IMR-90 (cell line): ENCODE measurements around the gene SLC39A5. TPM values are rescaled to one million over a fixed set of nuclear protein-coding genes. Genes with fewer than 3 reads are reported as not detected.

Experiments
- ATAC-seq: fragments of 200-7000 bp; cut with Tn5 transposase; 2 replicates; pipeline ENCODE4 v1.9.1; 2020; ENCODE audit warnings: low read depth, mild to moderate bottlenecking, moderate library complexity
- BruUV-seq: library from RNA; stranded (reverse); fragments of 400-500 nt; replicated peaks from 2 replicates; lab custom pipeline; 2021; lab: Mats Ljungman, UMichigan
- CTCF ChIA-PET: fragments of 300-600 bp; formaldehyde crosslinking; extraction: SDS; loops from one replicate; lab custom pipeline; 2021; ENCODE audit warnings: antibody characterized with exemption; lab: Yijun Ruan, JAX
- POLR2A ChIA-PET: fragments of 300-600 bp; sonication (Branson Sonifier 250); formaldehyde crosslinking; loops from one replicate; lab custom pipeline; 2022; ENCODE audit warnings: antibody characterized with exemption; ENCODE audit not compliant: unreplicated experiment; lab: Charles Lee
- DNase-seq: peaks from one replicate; pipeline ENCODE4 v3.0.0; 2013
- H2AFZ ChIP-seq: replicated peaks from 2 replicates; pipeline ENCODE3; 2013; ENCODE audit warnings: low read length, mild to moderate bottlenecking; ENCODE audit not compliant: poor library complexity
- H2AK5ac ChIP-seq: 2 replicates; pipeline ENCODE4 v1.6.1; 2013; ENCODE audit warnings: low read depth, low read length, inconsistent platforms
- H2AK9ac ChIP-seq: replicated peaks from 2 replicates; pipeline ENCODE3; 2013; ENCODE audit warnings: mild to moderate bottlenecking, low read depth, low read length, moderate library complexity; ENCODE audit not compliant: poor library complexity
- H2BK120ac ChIP-seq: 2 replicates; pipeline ENCODE4 v1.6.1; 2013; ENCODE audit warnings: low read depth, low read length, inconsistent platforms
- H2BK15ac ChIP-seq: 3 replicates; pipeline ENCODE4 v1.6.1; 2013; ENCODE audit warnings: low read depth, low read length, inconsistent platforms
- H2BK20ac ChIP-seq: 2 replicates; pipeline ENCODE4 v1.6.1; 2013; ENCODE audit warnings: low read depth, mild to moderate bottlenecking, inconsistent platforms, low read length, moderate library complexity
- H2BK5ac ChIP-seq: 2 replicates; pipeline ENCODE4 v1.6.1; 2013; ENCODE audit warnings: mild to moderate bottlenecking, low read depth, low read length, inconsistent platforms; ENCODE audit not compliant: poor library complexity, severe bottlenecking
- H3K14ac ChIP-seq: replicated peaks from 2 replicates; pipeline ENCODE4 v1.6.1; 2013; ENCODE audit warnings: low read depth, low read length, inconsistent platforms
- H3K18ac ChIP-seq: 2 replicates; pipeline ENCODE4 v1.6.1; 2013; ENCODE audit warnings: low read depth, low read length, control low read depth
- H3K23ac ChIP-seq: 2 replicates; pipeline ENCODE4 v1.6.1; 2013; ENCODE audit warnings: low read depth, low read length, inconsistent platforms
- H3K27ac ChIP-seq: 2 replicates; pipeline ENCODE4 v1.5.1; 2013; ENCODE audit warnings: mild to moderate bottlenecking, control low read depth, low read length; ENCODE audit not compliant: insufficient read depth
- H3K27me3 ChIP-seq: 2 replicates; pipeline ENCODE4 v1.6.1; 2013; ENCODE audit warnings: low read length; ENCODE audit not compliant: control insufficient read depth, insufficient read depth
- H3K36me3 ChIP-seq: 2 replicates; pipeline ENCODE4 v1.6.1; 2013; ENCODE audit warnings: low read length, mixed read lengths; ENCODE audit not compliant: control insufficient read depth, insufficient read depth
- H3K4ac ChIP-seq: 2 replicates; pipeline ENCODE4 v1.6.1; 2013; ENCODE audit warnings: low read depth, low read length, inconsistent platforms
- H3K4me1 ChIP-seq: 2 replicates; pipeline ENCODE4 v1.6.1; 2013; ENCODE audit warnings: low read length, mixed read lengths; ENCODE audit not compliant: control insufficient read depth, insufficient read depth
- H3K4me2 ChIP-seq: 2 replicates; pipeline ENCODE4 v1.6.1; 2013; ENCODE audit warnings: low read depth, mild to moderate bottlenecking, control low read depth, low read length, moderate library complexity
- H3K4me3 ChIP-seq: 2 replicates; pipeline ENCODE4 v1.5.1; 2013; ENCODE audit warnings: low read depth, mild to moderate bottlenecking, control low read depth, low read length, moderate library complexity; ENCODE audit not compliant: insufficient read depth
- H3K56ac ChIP-seq: 2 replicates; pipeline ENCODE4 v1.6.1; 2013; ENCODE audit warnings: low read length, inconsistent platforms; ENCODE audit not compliant: insufficient read depth; ENCODE audit errors: extremely low read depth
- H3K79me1 ChIP-seq, 2 experiments: 2 replicates each; pipeline ENCODE4 v1.6.1; 2013; ENCODE audit warnings: low read length in 2 of 2, inconsistent platforms in 1 of 2, low read depth in 1 of 2
- H3K9ac ChIP-seq: 2 replicates; pipeline ENCODE4 v1.6.1; 2013; ENCODE audit warnings: low read depth, low read length, control low read depth
- H3K9me1 ChIP-seq: 2 replicates; pipeline ENCODE4 v1.6.1; 2013; ENCODE audit warnings: low read length, inconsistent platforms; ENCODE audit not compliant: insufficient read depth
- H3K9me3 ChIP-seq: 2 replicates; pipeline ENCODE4 v1.6.1; 2013; ENCODE audit warnings: low read length; ENCODE audit not compliant: control insufficient read depth, insufficient read depth
- H4K20me1 ChIP-seq: 2 replicates; pipeline ENCODE4 v1.6.1; 2013; ENCODE audit warnings: low read length, inconsistent platforms; ENCODE audit not compliant: insufficient read depth
- H4K5ac ChIP-seq: 2 replicates; pipeline ENCODE4 v1.6.1; 2013; ENCODE audit warnings: mild to moderate bottlenecking, low read depth, low read length, control low read depth
- H4K8ac ChIP-seq, 2 experiments: 2 replicates each; pipeline ENCODE4 v1.6.1; 2013; ENCODE audit warnings: low read depth in 2 of 2, low read length in 2 of 2, control low read depth in 1 of 2, inconsistent platforms in 1 of 2
- H4K91ac ChIP-seq: 2 replicates; pipeline ENCODE4 v1.6.1; 2013; ENCODE audit warnings: low read depth, low read length, inconsistent platforms; ENCODE audit not compliant: insufficient read depth
- BHLHE40 ChIP-seq: fragments of 150-350 bp; IDR thresholded peaks from 2 replicates; pipeline ENCODE4 v1.6.1; 2016; ENCODE audit warnings: mild to moderate bottlenecking, low read depth, low read length
- CEBPB ChIP-seq: IDR thresholded peaks from 2 replicates; pipeline ENCODE4 v1.6.1; 2012; ENCODE audit warnings: low read depth, low read length, improper control_type of control experiment
- CHD1 ChIP-seq: IDR thresholded peaks from 2 replicates; pipeline ENCODE4 v1.6.1; 2012; ENCODE audit warnings: low read depth, low read length, improper control_type of control experiment
- CTCF ChIP-seq: conservative IDR thresholded peaks from 2 replicates; pipeline ENCODE4 v1.5.1; 2012; ENCODE audit warnings: mild to moderate bottlenecking, low read depth, low read length, improper control_type of control experiment
- ELK1 ChIP-seq: fragments of 150-350 bp; IDR thresholded peaks from 2 replicates; pipeline ENCODE4 v1.6.1; 2016; ENCODE audit warnings: low read depth, mild to moderate bottlenecking, low read length, moderate library complexity, borderline replicate concordance
- FOS ChIP-seq: fragments of 150-350 bp; IDR thresholded peaks from 2 replicates; pipeline ENCODE4 v1.6.1; 2016; ENCODE audit warnings: low read depth, low read length
- MAFK ChIP-seq: IDR thresholded peaks from 2 replicates; pipeline ENCODE4 v1.6.1; 2012; ENCODE audit warnings: low read depth, low read length, improper control_type of control experiment
- MAZ ChIP-seq: IDR thresholded peaks from 2 replicates; pipeline ENCODE4 v1.6.1; 2012; ENCODE audit warnings: low read depth, mild to moderate bottlenecking, low read length, improper control_type of control experiment, moderate library complexity, borderline replicate concordance
- MXI1 ChIP-seq: IDR thresholded peaks from 2 replicates; pipeline ENCODE4 v1.6.1; 2012; ENCODE audit warnings: low read depth, mild to moderate bottlenecking, low read length, moderate library complexity, borderline replicate concordance
- NFE2L2 ChIP-seq: fragments of 150-350 bp; IDR thresholded peaks from 2 replicates; pipeline ENCODE4 v1.6.1; 2016; ENCODE audit warnings: low read depth, mild to moderate bottlenecking, low read length
- POLR2A ChIP-seq: IDR thresholded peaks from 2 replicates; pipeline ENCODE4 v1.6.1; 2012; ENCODE audit warnings: mild to moderate bottlenecking, low read depth, low read length
- RAD21 ChIP-seq: IDR thresholded peaks from 2 replicates; pipeline ENCODE4 v1.6.1; 2012; ENCODE audit warnings: low read length, improper control_type of control experiment
- RCOR1 ChIP-seq: IDR thresholded peaks from 2 replicates; pipeline ENCODE4 v1.6.1; 2012; ENCODE audit warnings: mild to moderate bottlenecking, low read length, improper control_type of control experiment; ENCODE audit not compliant: insufficient replicate concordance
- RFX5 ChIP-seq: IDR thresholded peaks from 2 replicates; pipeline ENCODE4 v1.8.0; 2012; ENCODE audit warnings: low read depth, mild to moderate bottlenecking, low read length, moderate library complexity
- SMC3 ChIP-seq: fragments of 150-350 bp; IDR thresholded peaks from 2 replicates; pipeline ENCODE4 v1.6.1; 2016; ENCODE audit warnings: low read depth, mild to moderate bottlenecking, antibody characterized with exemption, low read length, moderate library complexity
- USF2 ChIP-seq: fragments of 150-350 bp; IDR thresholded peaks from 2 replicates; pipeline ENCODE4 v1.6.1; 2017; ENCODE audit warnings: mild to moderate bottlenecking, antibody characterized with exemption, low read length, low read depth
- WGBS, 2 experiments: methylation state at CpG; one replicate each; pipeline versions ENCODE4 v1.1.5 to v1.1.7; 2013; ENCODE audit warnings: missing lambda C conversion rate in 2 of 2; ENCODE audit not compliant: insufficient read length in 1 of 2; ENCODE audit errors: extremely low coverage in 2 of 2; 5-methylcytosine and 5-hydroxymethylcytosine counted together
- dilution Hi-C: fragments of 300-500 bp; cut with HindIII; formaldehyde crosslinking; loops from one replicate; pipeline ENCODE4 v1.14.3; 2018; ENCODE audit warnings: low sequenced_read_pairs; ENCODE audit not compliant: unreplicated experiment
- in situ Hi-C: fragments of 300-500 bp; cut with MboI; formaldehyde crosslinking; loops from 3 replicates; pipeline ENCODE4 v1.14.3; 2019; ENCODE audit warnings: low sequenced_read_pairs, inconsistent platforms, mixed read lengths
- intact Hi-C: fragments of 100-400 bp; cut with micrococcal nuclease; formaldehyde crosslinking; loops from 2 replicates; pipeline ENCODE4 v1.10.0; 2022
- polyA plus RNA-seq, 3 experiments: library from polyadenylated mRNA; depleted of rRNA; stranded (reverse); fragments of >200 nt; gene quantifications; 2 replicates each; pipeline ENCODE4 v1.2.3, GENCODE V29; 2012; ENCODE audit warnings: low replicate concordance in 1 of 3
- total RNA-seq: library from RNA; depleted of rRNA; stranded (reverse); fragments of >200 nt; gene quantifications from 2 replicates; pipeline ENCODE4 v1.2.3, GENCODE V29; 2012

The SLC39A5 gene
- total and polyA plus RNA-seq, 2 of the 4 experiments (the other 2 are of a cell fraction): not detected

- Histone ChIP-seq H3K56ac (no peak overlapping the region), H3K4me2 (no peak overlapping the region), H2BK120ac (no peak overlapping the region), H4K20me1 (peaks cover 19% of the 10 kb centered on the region), H3K9ac (no peak overlapping the region), H3K18ac (no peak overlapping the region), H2AK5ac (0 out of 2 replicates have a peak overlapping the region, but pooled peaks have one; percentile 1), H2AFZ (no peak overlapping the region), H2BK5ac (no peak overlapping the region), H3K9me1 (peaks cover 14% of the 10 kb centered on the region; the same call in 1 of the 2 replicates), H4K8ac (no peak overlapping the region), H3K79me1 (peaks cover 5 to 26% of the 10 kb centered on the region in 2 experiments; a peak in 3 of 4 replicates), H3K4me3 (no peak overlapping the region), H2AK9ac (peak overlapping the region; percentile 50), H3K14ac (no peak overlapping the region), H3K4me1 (peaks cover 5% of the 10 kb centered on the region; the same call in 1 of the 2 replicates), H2BK15ac (no peak overlapping the region), H3K36me3 (peaks cover 44% of the 10 kb centered on the region), H2BK20ac (no peak overlapping the region), H4K5ac (no peak overlapping the region), H4K91ac (no peak overlapping the region), H3K9me3 (no peaks in the 10 kb centered on the region), H3K23ac (no peak overlapping the region), H3K27ac (no peak overlapping the region), H3K4ac (no peak overlapping the region), H3K27me3 (no peaks in the 10 kb centered on the region)
- dilution Hi-C loops (no loop called here), intact Hi-C loops (no loop called here), in situ Hi-C loops (no loop called here)
- ChIA-PET CTCF (no interaction called here), POLR2A (no interaction called here)
- no CpG with 5 or more reads among the region's 11 CpGs for WGBS, 2 experiments
- TF ChIP-seq MAZ (no peak), RAD21 (no peak), CTCF (no peak), SMC3 (no peak), BHLHE40 (no peak), MAFK (no peak), POLR2A (no peak), MXI1 (no peak), RFX5 (no peak), CEBPB (no peak), FOS (no peak), RCOR1 (no peak), CHD1 (no peak), USF2 (no peak), NFE2L2 (no peak), ELK1 (no peak)
- DNase-seq (peak; percentile 34), ATAC-seq (peak; percentile 70)
- BruUV-seq: no TSS peak
These were observed 7.7 kb downstream of the SLC39A5 start for GRCh38 chr12:56237552-56237951.
